ENCODE results near the gene UBTD2.

UBTD2 gene

GRCh38 chr5:172321593-172321992, 38.0 kb upstream of the UBTD2 start (continued):
- TF ChIP-seq ZNF280C (tag by site-specific recombination; IDR thresholded peaks at IDR 0.05), result no peak
- TF ChIP-seq ZSCAN30 (tag by site-specific recombination; IDR thresholded peaks at IDR 0.05), result no peak
- TF ChIP-seq ZNF114 (tag by site-specific recombination; IDR thresholded peaks at IDR 0.05), result no peak

DNA sequence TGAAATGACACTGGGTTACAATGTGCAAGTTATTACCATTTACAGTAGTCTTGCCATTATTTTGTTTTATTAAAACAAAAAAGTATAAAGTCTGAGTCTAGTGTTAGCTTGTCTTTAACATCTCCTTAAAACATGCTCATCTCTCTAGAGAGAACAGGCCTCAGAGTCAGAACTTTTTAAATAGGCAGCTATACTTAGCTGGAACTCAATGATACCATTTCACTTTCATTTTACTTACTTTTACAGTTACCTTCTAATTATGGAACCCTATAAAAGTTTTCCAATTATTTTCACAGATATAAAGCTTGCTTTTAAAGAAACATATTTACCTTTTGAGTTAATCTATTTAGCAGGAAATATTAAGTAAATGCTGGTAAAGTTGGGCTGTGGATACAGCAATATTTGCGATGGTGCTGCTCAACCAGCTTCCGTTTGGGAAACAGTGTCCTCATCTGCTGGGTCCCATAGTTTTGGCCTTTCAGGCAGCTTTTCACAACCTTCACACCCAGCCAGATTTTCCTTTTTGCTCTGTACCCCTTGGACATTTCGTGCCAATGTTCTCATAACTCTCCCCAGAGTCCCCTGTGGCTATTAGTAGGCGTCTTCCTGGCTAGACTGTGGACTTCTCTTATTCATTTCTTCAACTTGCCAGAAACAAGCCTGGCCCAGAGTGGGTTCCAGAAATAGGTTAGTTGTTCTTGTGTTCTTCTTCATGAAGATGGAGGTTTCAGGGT, 36.3 kb upstream of the UBTD2 start:
- no peak for TF ChIP-seq ZNF530 (tag by site-specific recombination; IDR thresholded peaks at IDR 0.05; ENCODE audit: low read depth)
- TF ChIP-seq WT1 (tag by site-specific recombination; IDR thresholded peaks at IDR 0.05), result no peak
- no peak for TF ChIP-seq ZNF624 (tag by site-specific recombination; IDR thresholded peaks at IDR 0.05)
- no peak for TF ChIP-seq PRDM6 (tag by site-specific recombination; IDR thresholded peaks at IDR 0.05)
- no peak for TF ChIP-seq ZNF24 (tag by site-specific recombination; IDR thresholded peaks at IDR 0.05)
- TF ChIP-seq AEBP2 (tag by site-specific recombination; IDR thresholded peaks at IDR 0.05; ENCODE audit: borderline replicate concordance), result no peak
- no peak for TF ChIP-seq ZNF426 (tag by site-specific recombination; IDR thresholded peaks at IDR 0.05)
- no peak for TF ChIP-seq HOXD13 (CRISPR knock-in tag; IDR thresholded peaks at IDR 0.05; ENCODE audit: borderline replicate concordance)
- Histone ChIP-seq H3K27ac (ENCODE audit: extremely low read depth, low read depth, low read length) (no peak overlapping the region), H3K4me3 (ENCODE audit: low read depth, low read length) (no peak overlapping the region), H3K4me1 (ENCODE audit: control insufficient read depth, insufficient read depth, low read length) (0 out of 2 replicates have a peak, but pooled peaks cover 2% of the 10 kb centered on the region), H3K9me3 (ENCODE audit: control insufficient read depth, insufficient read depth, low read depth, low read length) (no peaks in the 10 kb centered on the region), H3K36me3 (ENCODE audit: control insufficient read depth in 2 of 2, insufficient read depth in 1 of 2, low read length in 2 of 2) (no peaks in the 10 kb centered on the region)
- POLR2A ChIA-PET, result no interaction called here
- CTCF ChIA-PET, result interaction anchor here (0.7 to 1.0 kb wide), 3 partner anchors 14 to 131 kb away, joined by 3 to 6 read pairs (median 3); no protein-coding TSS in a partner anchor

GRCh38 chr5:172315587-172316493, 32.3 kb upstream of the UBTD2 start:
- no peak overlapping the region for H3K27ac ChIP-seq (ENCODE audit: extremely low read depth, low read depth, low read length)
- H3K4me1 ChIP-seq (ENCODE audit: control insufficient read depth, insufficient read depth, low read length), result 0 out of 2 replicates have a peak, but pooled peaks cover 3% of the 10 kb centered on the region
- no peaks in the 10 kb centered on the region for H3K9me3 ChIP-seq (ENCODE audit: control insufficient read depth, insufficient read depth, low read depth, low read length)
- CTCF ChIA-PET, result no interaction called here
- H3K4me3 ChIP-seq (ENCODE audit: low read depth, low read length), result no peak overlapping the region
- H3K36me3 ChIP-seq (ENCODE audit: control insufficient read depth in 2 of 2, insufficient read depth in 1 of 2, low read length in 2 of 2), result no peaks in the 10 kb centered on the region
- POLR2A ChIA-PET, result interaction anchor here (0.5 kb wide), 1 partner anchor 44 kb away, joined by 4 read pairs; no protein-coding TSS in a partner anchor
- TF ChIP-seq ZSCAN5A (tag by site-specific recombination; IDR thresholded peaks at IDR 0.05) (no peak), ZNF423 (tag by site-specific recombination; IDR thresholded peaks at IDR 0.05) (no peak), ZNF560 (tag by site-specific recombination; IDR thresholded peaks at IDR 0.05; ENCODE audit: borderline replicate concordance) (no peak), ZNF24 (tag by site-specific recombination; IDR thresholded peaks at IDR 0.05) (no peak), ZNF10 (tag by site-specific recombination; IDR thresholded peaks at IDR 0.05) (no peak), ZNF433 (tag by site-specific recombination; IDR thresholded peaks at IDR 0.05; ENCODE audit: low read depth) (no peak), ZNF501 (tag by site-specific recombination; IDR thresholded peaks at IDR 0.05) (no peak), ZNF549 (tag by site-specific recombination; IDR thresholded peaks at IDR 0.05) (no peak), ZNF830 (tag by site-specific recombination; IDR thresholded peaks at IDR 0.05; ENCODE audit: low read depth) (no peak)
- TF ChIP-seq, protein P1, sequence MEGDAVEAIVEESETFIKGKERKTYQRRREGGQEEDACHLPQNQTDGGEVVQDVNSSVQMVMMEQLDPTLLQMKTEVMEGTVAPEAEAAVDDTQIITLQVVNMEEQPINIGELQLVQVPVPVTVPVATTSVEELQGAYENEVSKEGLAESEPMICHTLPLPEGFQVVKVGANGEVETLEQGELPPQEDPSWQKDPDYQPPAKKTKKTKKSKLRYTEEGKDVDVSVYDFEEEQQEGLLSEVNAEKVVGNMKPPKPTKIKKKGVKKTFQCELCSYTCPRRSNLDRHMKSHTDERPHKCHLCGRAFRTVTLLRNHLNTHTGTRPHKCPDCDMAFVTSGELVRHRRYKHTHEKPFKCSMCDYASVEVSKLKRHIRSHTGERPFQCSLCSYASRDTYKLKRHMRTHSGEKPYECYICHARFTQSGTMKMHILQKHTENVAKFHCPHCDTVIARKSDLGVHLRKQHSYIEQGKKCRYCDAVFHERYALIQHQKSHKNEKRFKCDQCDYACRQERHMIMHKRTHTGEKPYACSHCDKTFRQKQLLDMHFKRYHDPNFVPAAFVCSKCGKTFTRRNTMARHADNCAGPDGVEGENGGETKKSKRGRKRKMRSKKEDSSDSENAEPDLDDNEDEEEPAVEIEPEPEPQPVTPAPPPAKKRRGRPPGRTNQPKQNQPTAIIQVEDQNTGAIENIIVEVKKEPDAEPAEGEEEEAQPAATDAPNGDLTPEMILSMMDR (tag by site-specific recombination; IDR thresholded peaks at IDR 0.05), result no peak
